HG03025 (cell line): ENCODE data around the gene RNU1-4.
"Not testable (repeated sequence)": the region's sequence is repeated elsewhere in the genome, so short reads cannot be mapped to it uniquely, and the experiment has no call there.

ENCODE experiments used
- ATAC-seq: cut with Tn5 transposase; IDR thresholded peaks from one replicate; pipeline ENCODE4 v1.9.1; 2021; ENCODE audit warnings: mild to moderate bottlenecking, moderate library complexity; ENCODE audit not compliant: unreplicated experiment, low FRiP score

Gene RNU1-4

GRCh38 chr1:16764820-16765655, 24.7 kb downstream of the RNU1-4 start:
- not testable (repeated sequence) for ATAC-seq

- ATAC-seq: not testable (repeated sequence)
These were observed 25.7 kb downstream of the RNU1-4 start for GRCh38 chr1:16765731-16766605.

GRCh38 chr1:16766689-16767256, 26.5 kb downstream of the RNU1-4 start:
- not testable (repeated sequence) for ATAC-seq

- not testable (repeated sequence) for ATAC-seq
These were observed 29.9 kb downstream of the RNU1-4 start for GRCh38 chr1:16770139-16770759.

GRCh38 chr1:16770896-16771446, 30.7 kb downstream of the RNU1-4 start:
- ATAC-seq: not testable (repeated sequence)

GRCh38 chr1:16772275-16773204, 32.2 kb downstream of the RNU1-4 start:
- ATAC-seq: not testable (repeated sequence)

GRCh38 chr1:16773205-16773596, 32.9 kb downstream of the RNU1-4 start:
- not testable (repeated sequence) for ATAC-seq

- ATAC-seq: not testable (repeated sequence)
These were observed 33.4 kb downstream of the RNU1-4 start for GRCh38 chr1:16773723-16774122.

GRCh38 chr1:16774773-16775172, 34.5 kb downstream of the RNU1-4 start:
- ATAC-seq: not testable (repeated sequence)

- ATAC-seq: not testable (repeated sequence)
These were observed 35.0 kb downstream of the RNU1-4 start for GRCh38 chr1:16775290-16775689.

GRCh38 chr1:16776248-16776647, 35.9 kb downstream of the RNU1-4 start:
- not testable (repeated sequence) for ATAC-seq

GRCh38 chr1:16776835-16777234, 36.5 kb downstream of the RNU1-4 start:
- not testable (repeated sequence) for ATAC-seq

- not testable (repeated sequence) for ATAC-seq
These were observed 37.5 kb downstream of the RNU1-4 start for GRCh38 chr1:16777821-16778220.

- ATAC-seq: not testable (repeated sequence)
These were observed 39.2 kb downstream of the RNU1-4 start for GRCh38 chr1:16779525-16779924.

- ATAC-seq: not testable (repeated sequence)
These were observed 40.7 kb downstream of the RNU1-4 start for GRCh38 chr1:16781033-16781432.

GRCh38 chr1:16781625-16782024, 41.3 kb downstream of the RNU1-4 start:
- not testable (repeated sequence) for ATAC-seq

- not testable (repeated sequence) for ATAC-seq
These were observed 44.6 kb downstream of the RNU1-4 start for GRCh38 chr1:16784955-16785354.

GRCh38 chr1:16786362-16786761, 46.0 kb downstream of the RNU1-4 start:
- not testable (repeated sequence) for ATAC-seq

GRCh38 chr1:16787175-16787574, 46.9 kb downstream of the RNU1-4 start:
- not testable (repeated sequence) for ATAC-seq
